HEK293 (cell line): ENCODE measurements around the gene DCC.

Experiments used
- CTCF ChIA-PET: fragments of 350-600 bp; formaldehyde crosslinking; extraction: SDS; loops from one replicate; lab custom pipeline; 2021; ENCODE audit warnings: antibody characterized with exemption; lab: Yijun Ruan, JAX
- POLR2A ChIA-PET: fragments of 300-600 bp; formaldehyde crosslinking; extraction: SDS; loops from one replicate; lab custom pipeline; 2020; ENCODE audit warnings: antibody characterized with exemption, inconsistent platforms; lab: Yijun Ruan, JAX
- H3K27ac ChIP-seq: fragments of 200-500 bp; sonication (Bioruptor generic); 2 replicates; pipeline ENCODE4 v1.5.1; 2014; ENCODE audit warnings: low read depth, low read length, control low read depth, inconsistent platforms; ENCODE audit errors: extremely low read depth
- H3K36me3 ChIP-seq, 2 experiments: fragments of 200-500 bp in 1 of 2; sonication (Bioruptor generic) in 1 of 2; 1 replicate in 1 of 2; 2 replicates in 1 of 2; pipeline ENCODE4 v1.5.1; 2014 to 2017; ENCODE audit warnings: inconsistent platforms in 2 of 2, low read length in 2 of 2; ENCODE audit not compliant: control insufficient read depth in 2 of 2, insufficient read depth in 1 of 2
- H3K4me1 ChIP-seq: fragments of 200-500 bp; sonication (Bioruptor generic); 2 replicates; pipeline ENCODE4 v1.5.1; 2014; ENCODE audit warnings: mild to moderate bottlenecking, low read length, inconsistent platforms; ENCODE audit not compliant: control insufficient read depth, insufficient read depth
- H3K4me3 ChIP-seq: 2 replicates; pipeline ENCODE4 v1.5.1; 2011; ENCODE audit warnings: low read depth, mild to moderate bottlenecking, control low read depth, low read length, moderate library complexity
- H3K9me3 ChIP-seq: fragments of 200-500 bp; sonication (Bioruptor generic); 2 replicates; pipeline ENCODE4 v1.5.1; 2014; ENCODE audit warnings: low read depth, low read length, inconsistent platforms; ENCODE audit not compliant: control insufficient read depth, insufficient read depth
- EGR2 ChIP-seq: fragments of 450-650 bp; formaldehyde crosslinking; IDR thresholded peaks from 2 replicates; pipeline ENCODE4 v1.5.1; 2016; ENCODE audit warnings: low read depth, missing biosample characterization, missing genetic modification characterization
- PRDM1 ChIP-seq: fragments of 450-650 bp; formaldehyde crosslinking; IDR thresholded peaks from 2 replicates; pipeline ENCODE4; 2016; ENCODE audit warnings: missing biosample characterization, missing genetic modification characterization
- TSHZ1 ChIP-seq: fragments of 450-650 bp; formaldehyde crosslinking; IDR thresholded peaks from 2 replicates; pipeline ENCODE4 v1.5.1; 2016; ENCODE audit warnings: missing biosample characterization, missing genetic modification characterization, borderline replicate concordance
- ZBTB11 ChIP-seq: fragments of 450-650 bp; formaldehyde crosslinking; conservative IDR thresholded peaks from 2 replicates; pipeline ENCODE4 v1.5.1; 2016; ENCODE audit warnings: low read depth, missing biosample characterization, missing genetic modification characterization
- ZNF114 ChIP-seq: fragments of 450-650 bp; formaldehyde crosslinking; IDR thresholded peaks from 2 replicates; pipeline ENCODE4 v1.5.0; 2017; ENCODE audit warnings: missing biosample characterization, missing genetic modification characterization
- ZNF280C ChIP-seq: fragments of 450-650 bp; formaldehyde crosslinking; IDR thresholded peaks from 2 replicates; pipeline ENCODE4 v1.5.1; 2016; ENCODE audit warnings: missing biosample characterization, missing genetic modification characterization
- ZNF311 ChIP-seq: fragments of 450-650 bp; formaldehyde crosslinking; IDR thresholded peaks from 2 replicates; pipeline ENCODE4 v1.5.1; 2017; ENCODE audit warnings: missing biosample characterization, missing genetic modification characterization, borderline replicate concordance
- ZNF335 ChIP-seq: fragments of 450-650 bp; formaldehyde crosslinking; conservative IDR thresholded peaks from 2 replicates; pipeline ENCODE4 v1.5.1; 2016; ENCODE audit warnings: missing biosample characterization, missing genetic modification characterization
- ZNF423 ChIP-seq: fragments of 450-650 bp; formaldehyde crosslinking; IDR thresholded peaks from 2 replicates; pipeline ENCODE4 v1.5.1; 2016; ENCODE audit warnings: missing biosample characterization, missing genetic modification characterization
- ZNF449 ChIP-seq: fragments of 450-650 bp; formaldehyde crosslinking; IDR thresholded peaks from 2 replicates; pipeline ENCODE4 v1.5.1; 2017; ENCODE audit warnings: missing biosample characterization, mild to moderate bottlenecking, missing genetic modification characterization, moderate library complexity
- ZNF473 ChIP-seq: fragments of 450-650 bp; formaldehyde crosslinking; IDR thresholded peaks from 2 replicates; pipeline ENCODE4 v1.5.1; 2017; ENCODE audit warnings: missing biosample characterization, missing genetic modification characterization
- ZNF639 ChIP-seq: fragments of 450-650 bp; formaldehyde crosslinking; IDR thresholded peaks from 2 replicates; pipeline ENCODE4 v1.5.1; 2016; ENCODE audit warnings: missing biosample characterization, missing genetic modification characterization
- ZNF76 ChIP-seq: fragments of 450-650 bp; formaldehyde crosslinking; IDR thresholded peaks from 2 replicates; pipeline ENCODE4; 2016; ENCODE audit warnings: low read depth, missing biosample characterization, missing genetic modification characterization, borderline replicate concordance
- ZNF777 ChIP-seq: fragments of 450-650 bp; formaldehyde crosslinking; IDR thresholded peaks from 2 replicates; pipeline ENCODE4 v1.5.1; 2017; ENCODE audit warnings: missing biosample characterization, missing genetic modification characterization, borderline replicate concordance

The DCC gene

GRCh38 chr18:53490019-53490418 lies 1150.0 kb downstream of the DCC start:
- H3K27ac ChIP-seq, result no peak overlapping the region
- H3K4me3 ChIP-seq, result no peak overlapping the region
- POLR2A ChIA-PET, result no interaction called here
- CTCF ChIA-PET, result no interaction called here
- TF ChIP-seq ZNF114 (tag by site-specific recombination) (no peak), ZNF473 (no peak), ZNF639 (no peak), ZNF280C (tag by site-specific recombination) (no peak), TSHZ1 (tag by site-specific recombination) (no peak)
- H3K4me1 ChIP-seq, result no peaks in the 10 kb centered on the region
- no peaks in the 10 kb centered on the region for H3K36me3 ChIP-seq
- no peaks in the 10 kb centered on the region for H3K9me3 ChIP-seq

DNA sequence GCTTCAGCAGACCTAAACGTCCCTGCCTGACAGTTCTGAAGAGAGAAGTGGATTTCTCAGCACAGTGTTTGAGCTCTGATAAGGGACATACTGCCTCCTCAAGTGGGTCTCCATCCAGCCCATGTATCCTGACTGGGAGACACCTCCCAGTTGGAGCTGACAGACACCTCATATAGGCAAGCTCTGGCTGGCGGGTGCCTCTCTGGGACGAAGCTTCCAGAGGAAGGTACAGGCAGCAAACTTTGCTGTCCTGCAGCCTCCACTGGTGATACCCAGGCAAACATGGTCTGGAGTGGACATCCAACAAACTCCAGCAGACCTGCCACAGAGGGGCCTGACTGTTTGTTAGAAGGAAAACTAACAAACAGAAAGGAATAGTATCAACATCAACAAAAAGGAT lies 1156.0 kb downstream of the DCC start:
- TF ChIP-seq ZNF449, result no peak
- TF ChIP-seq ZNF335, result no peak
- TF ChIP-seq ZNF76 (tag by site-specific recombination), result no peak
- no peak for TF ChIP-seq PRDM1 (tag by site-specific recombination)
- TF ChIP-seq ZNF311 (tag by site-specific recombination), result no peak
- TF ChIP-seq ZNF777 (tag by site-specific recombination), result no peak
- TF ChIP-seq EGR2, result no peak
- no peak for TF ChIP-seq ZNF423
- no peak for TF ChIP-seq ZBTB11
- ChIA-PET CTCF (no interaction called here), POLR2A (no interaction called here)
- no peak overlapping the region for H3K4me3 ChIP-seq
- no peaks in the 10 kb centered on the region for H3K4me1 ChIP-seq
- no peak overlapping the region for H3K27ac ChIP-seq
- H3K36me3 ChIP-seq, result no peaks in the 10 kb centered on the region
- H3K9me3 ChIP-seq, result no peaks in the 10 kb centered on the region
